HepG2 (cell line): ENCODE data around the gene KCND1. TPM values are rescaled to one million over a fixed set of nuclear protein-coding genes. Genes with fewer than 3 reads are reported as not detected.
A peak's percentile ranks its signal among the peaks of the same experiment; 100 is the strongest.

Source experiments
- ARNT ChIP-seq: fragments of 450-650 bp; IDR thresholded peaks from 2 replicates; pipeline ENCODE4 v1.6.1; 2017
- ELF4 ChIP-seq: sonication (generic); formaldehyde crosslinking; IDR thresholded peaks from 2 replicates; pipeline ENCODE4 v1.5.0; 2020; ENCODE audit warnings: missing genetic modification reagents, mild to moderate bottlenecking, moderate library complexity, borderline replicate concordance
- GTF2F1 ChIP-seq: fragments of 150-350 bp; IDR thresholded peaks from 2 replicates; pipeline ENCODE4 v1.6.1; 2014; ENCODE audit warnings: low read length
- HCFC1 ChIP-seq: fragments of 150-350 bp; IDR thresholded peaks from 2 replicates; pipeline ENCODE4 v1.6.1; 2014; ENCODE audit warnings: low read depth, low read length
- KMT2B ChIP-seq: IDR thresholded peaks from 2 replicates; pipeline ENCODE4 v1.6.1; 2016; ENCODE audit warnings: missing genetic modification reagents, missing compliant biosample characterization
- NR2C2 ChIP-seq: sonication (generic); formaldehyde crosslinking; IDR thresholded peaks from 2 replicates; pipeline ENCODE4 v1.4.0; 2020; ENCODE audit warnings: missing genetic modification reagents, mild to moderate bottlenecking, moderate library complexity, borderline replicate concordance
- SP5 ChIP-seq: IDR thresholded peaks from 2 replicates; pipeline ENCODE4 v1.6.1; 2016; ENCODE audit warnings: low read depth, borderline replicate concordance
- SSRP1 ChIP-seq: IDR thresholded peaks from 2 replicates; pipeline ENCODE4 v1.6.1; 2016; ENCODE audit warnings: control low read depth
- TCF7L2 ChIP-seq: IDR thresholded peaks from 2 replicates; pipeline ENCODE4 v1.6.1; 2011; ENCODE audit warnings: mild to moderate bottlenecking, low read depth, low read length, moderate library complexity
- XRCC5 ChIP-seq: fragments of 200-400 bp; formaldehyde crosslinking; optimal IDR thresholded peaks from 2 replicates; pipeline ENCODE3; 2017; ENCODE audit warnings: mild to moderate bottlenecking, low read length
- ZFP90 ChIP-seq: sonication (generic); formaldehyde crosslinking; IDR thresholded peaks from 2 replicates; pipeline ENCODE4 v1.8.0; 2022; ENCODE audit warnings: missing genetic modification reagents, mild to moderate bottlenecking, inconsistent platforms, borderline replicate concordance
- ZNF207 ChIP-seq: fragments of 450-650 bp; IDR thresholded peaks from 2 replicates; pipeline ENCODE4 v1.6.1; 2016; ENCODE audit warnings: antibody characterized with exemption, borderline replicate concordance
- ZNF296 ChIP-seq: sonication (generic); formaldehyde crosslinking; conservative IDR thresholded peaks from 2 replicates; pipeline ENCODE4 v1.5.0; 2020; ENCODE audit warnings: mild to moderate bottlenecking, missing genetic modification reagents
- ZNF331 ChIP-seq: sonication (generic); formaldehyde crosslinking; IDR thresholded peaks from 2 replicates; pipeline ENCODE4 v1.4.0; 2020; ENCODE audit warnings: missing genetic modification reagents
- ZNF354B ChIP-seq: sonication (generic); formaldehyde crosslinking; IDR thresholded peaks from 2 replicates; pipeline ENCODE4 v1.8.0; 2022; ENCODE audit warnings: mild to moderate bottlenecking, missing genetic modification reagents
- ZNF468 ChIP-seq: sonication (generic); formaldehyde crosslinking; IDR thresholded peaks from 2 replicates; pipeline ENCODE4 v1.8.0; 2022; ENCODE audit warnings: mild to moderate bottlenecking, moderate library complexity, missing genetic modification reagents
- ZNF556 ChIP-seq: sonication (generic); formaldehyde crosslinking; IDR thresholded peaks from 2 replicates; pipeline ENCODE4 v1.4.0; 2020; ENCODE audit warnings: mild to moderate bottlenecking, missing genetic modification reagents, borderline replicate concordance
- ZNF572 ChIP-seq: sonication (generic); formaldehyde crosslinking; IDR thresholded peaks from 2 replicates; pipeline ENCODE4 v1.5.1; 2020; ENCODE audit warnings: mild to moderate bottlenecking, missing genetic modification reagents
- ZNF674 ChIP-seq: sonication (generic); formaldehyde crosslinking; IDR thresholded peaks from 2 replicates; pipeline ENCODE4 v1.5.0; 2020; ENCODE audit warnings: low read depth, mild to moderate bottlenecking, missing genetic modification reagents
- ZNF7 ChIP-seq: IDR thresholded peaks from 2 replicates; pipeline ENCODE4 v1.6.1; 2016; ENCODE audit warnings: missing biosample characterization, missing genetic modification reagents
- ZSCAN22 ChIP-seq: sonication (generic); formaldehyde crosslinking; IDR thresholded peaks from 2 replicates; pipeline ENCODE4 v1.4.0; 2020; ENCODE audit warnings: mild to moderate bottlenecking, missing genetic modification reagents
- polyA plus RNA-seq, 8 experiments: library from polyadenylated mRNA; depleted of rRNA in 3 of 8; stranded (reverse) in 7 of 8; unstranded in 1 of 8; fragments of >200 nt; fragmentation: Illumina TruSeq in 4 of 8; extraction: Trizol in 4 of 8; gene quantifications; 2 replicates each; pipeline versions ENCODE4 v1.2.1 to v1.2.3, GENCODE V29; 2011 to 2016; ENCODE audit warnings: low read depth in 4 of 8, missing spikeins in 1 of 8, mixed read lengths in 1 of 8; ENCODE audit not compliant: insufficient read depth in 1 of 8
- total RNA-seq, 5 experiments: library from RNA; depleted of rRNA; stranded (reverse); fragments of >200 nt; fragmentation: Illumina TruSeq; extraction: Trizol; gene quantifications; 2 replicates each; pipeline ENCODE4 v1.2.3, GENCODE V29; 2016; ENCODE audit warnings: low read depth in 1 of 5
- TF ChIP-seq, protein P1 (sequence below): sonication (generic); formaldehyde crosslinking; conservative IDR thresholded peaks from 2 replicates; pipeline ENCODE4 v1.8.0; 2022; ENCODE audit warnings: mild to moderate bottlenecking, moderate library complexity, missing genetic modification reagents
- TF ChIP-seq, protein P2 (sequence below): sonication (generic); IDR thresholded peaks from 2 replicates; pipeline ENCODE4 v1.6.1; 2016; ENCODE audit warnings: low read depth, borderline replicate concordance
- TF ChIP-seq, protein P3 (sequence below): IDR thresholded peaks from 2 replicates; pipeline ENCODE4 v1.6.1; 2018; ENCODE audit warnings: missing genetic modification reagents, mild to moderate bottlenecking, missing compliant biosample characterization
- TF ChIP-seq, protein P4 (sequence below): sonication (generic); formaldehyde crosslinking; IDR thresholded peaks from 2 replicates; pipeline ENCODE4 v1.5.1; 2020; ENCODE audit warnings: mild to moderate bottlenecking, missing genetic modification reagents, moderate library complexity

KCND1 gene
- total and polyA plus RNA-seq, 2 of the 13 experiments (the other 11 are each of a cell fraction or from before 2014, with no cell fraction given) = 0.07 to 0.30 TPM

DNA sequence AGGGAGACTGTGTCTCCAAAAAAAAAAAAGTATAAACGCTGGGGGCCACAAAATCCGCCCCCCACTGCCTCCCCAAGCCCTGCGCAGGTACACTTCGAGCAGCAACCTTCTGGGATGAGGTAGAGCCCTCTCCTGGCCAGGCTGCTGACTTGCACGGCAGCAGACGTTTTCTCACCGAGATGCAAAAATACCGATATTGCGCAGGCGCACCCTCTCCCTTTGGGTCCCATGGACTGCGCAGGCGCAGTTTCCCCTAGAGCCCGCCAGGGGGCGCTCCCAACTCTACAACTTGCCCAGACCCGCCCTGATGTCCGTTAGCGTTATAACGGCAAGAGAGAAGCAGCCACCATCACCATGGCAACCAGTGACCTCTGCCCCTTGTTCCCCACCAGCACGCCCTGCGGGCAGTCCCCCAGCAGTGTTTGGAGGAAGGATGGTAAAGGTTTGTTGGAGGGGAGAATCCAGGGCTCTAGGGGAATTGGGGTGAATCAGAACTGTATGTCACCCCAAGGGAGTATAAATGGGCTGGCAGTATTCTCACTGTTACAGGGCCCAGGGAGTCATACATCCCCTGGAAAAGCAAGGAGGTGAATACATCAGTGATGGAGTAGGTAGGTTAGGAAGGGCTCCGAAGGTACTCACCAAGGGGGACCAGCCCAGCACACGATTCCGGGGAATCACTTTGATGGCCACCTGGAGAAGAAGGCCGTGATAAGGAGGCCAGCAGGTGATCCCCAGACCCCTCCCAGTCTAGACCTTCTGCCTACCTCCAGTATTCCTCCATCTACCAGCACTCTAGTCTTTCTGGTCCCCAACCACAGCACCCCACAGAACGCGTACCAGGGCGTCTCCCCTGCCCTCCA, 54.3 kb downstream of the KCND1 start (continued):
- TF ChIP-seq, protein P1, sequence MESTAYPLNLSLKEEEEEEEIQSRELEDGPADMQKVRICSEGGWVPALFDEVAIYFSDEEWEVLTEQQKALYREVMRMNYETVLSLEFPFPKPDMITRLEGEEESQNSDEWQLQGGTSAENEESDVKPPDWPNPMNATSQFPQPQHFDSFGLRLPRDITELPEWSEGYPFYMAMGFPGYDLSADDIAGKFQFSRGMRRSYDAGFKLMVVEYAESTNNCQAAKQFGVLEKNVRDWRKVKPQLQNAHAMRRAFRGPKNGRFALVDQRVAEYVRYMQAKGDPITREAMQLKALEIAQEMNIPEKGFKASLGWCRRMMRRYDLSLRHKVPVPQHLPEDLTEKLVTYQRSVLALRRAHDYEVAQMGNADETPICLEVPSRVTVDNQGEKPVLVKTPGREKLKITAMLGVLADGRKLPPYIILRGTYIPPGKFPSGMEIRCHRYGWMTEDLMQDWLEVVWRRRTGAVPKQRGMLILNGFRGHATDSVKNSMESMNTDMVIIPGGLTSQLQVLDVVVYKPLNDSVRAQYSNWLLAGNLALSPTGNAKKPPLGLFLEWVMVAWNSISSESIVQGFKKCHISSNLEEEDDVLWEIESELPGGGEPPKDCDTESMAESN = 0 out of 2 replicates have a peak, but pooled peaks have one; percentile 26
- TF ChIP-seq, protein P2, sequence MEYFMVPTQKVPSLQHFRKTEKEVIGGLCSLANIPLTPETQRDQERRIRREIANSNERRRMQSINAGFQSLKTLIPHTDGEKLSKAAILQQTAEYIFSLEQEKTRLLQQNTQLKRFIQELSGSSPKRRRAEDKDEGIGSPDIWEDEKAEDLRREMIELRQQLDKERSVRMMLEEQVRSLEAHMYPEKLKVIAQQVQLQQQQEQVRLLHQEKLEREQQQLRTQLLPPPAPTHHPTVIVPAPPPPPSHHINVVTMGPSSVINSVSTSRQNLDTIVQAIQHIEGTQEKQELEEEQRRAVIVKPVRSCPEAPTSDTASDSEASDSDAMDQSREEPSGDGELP = no peak
- TF ChIP-seq ZNF7 (CRISPR knock-in tag) = no peak
- TF ChIP-seq, protein P3, sequence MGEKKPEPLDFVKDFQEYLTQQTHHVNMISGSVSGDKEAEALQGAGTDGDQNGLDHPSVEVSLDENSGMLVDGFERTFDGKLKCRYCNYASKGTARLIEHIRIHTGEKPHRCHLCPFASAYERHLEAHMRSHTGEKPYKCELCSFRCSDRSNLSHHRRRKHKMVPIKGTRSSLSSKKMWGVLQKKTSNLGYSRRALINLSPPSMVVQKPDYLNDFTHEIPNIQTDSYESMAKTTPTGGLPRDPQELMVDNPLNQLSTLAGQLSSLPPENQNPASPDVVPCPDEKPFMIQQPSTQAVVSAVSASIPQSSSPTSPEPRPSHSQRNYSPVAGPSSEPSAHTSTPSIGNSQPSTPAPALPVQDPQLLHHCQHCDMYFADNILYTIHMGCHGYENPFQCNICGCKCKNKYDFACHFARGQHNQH (CRISPR knock-in tag) = peak; percentile 50; the same call in 1 of the 2 replicates
- no peak for TF ChIP-seq ZFP90
- TF ChIP-seq ZNF556 (CRISPR knock-in tag) = no peak
- TF ChIP-seq ZNF468 (CRISPR knock-in tag) = no peak
- TF ChIP-seq ZNF207 = no peak
- TF ChIP-seq, protein P4, sequence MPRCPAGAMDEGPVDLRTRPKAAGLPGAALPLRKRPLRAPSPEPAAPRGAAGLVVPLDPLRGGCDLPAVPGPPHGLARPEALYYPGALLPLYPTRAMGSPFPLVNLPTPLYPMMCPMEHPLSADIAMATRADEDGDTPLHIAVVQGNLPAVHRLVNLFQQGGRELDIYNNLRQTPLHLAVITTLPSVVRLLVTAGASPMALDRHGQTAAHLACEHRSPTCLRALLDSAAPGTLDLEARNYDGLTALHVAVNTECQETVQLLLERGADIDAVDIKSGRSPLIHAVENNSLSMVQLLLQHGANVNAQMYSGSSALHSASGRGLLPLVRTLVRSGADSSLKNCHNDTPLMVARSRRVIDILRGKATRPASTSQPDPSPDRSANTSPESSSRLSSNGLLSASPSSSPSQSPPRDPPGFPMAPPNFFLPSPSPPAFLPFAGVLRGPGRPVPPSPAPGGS (CRISPR knock-in tag) = no peak
- no peak for TF ChIP-seq SSRP1 (CRISPR knock-in tag)
- TF ChIP-seq XRCC5 = peak; percentile 54
- TF ChIP-seq ZNF674 (CRISPR knock-in tag) = no peak
- TF ChIP-seq ZSCAN22 (CRISPR knock-in tag) = no peak
- no peak for TF ChIP-seq ZNF296 (CRISPR knock-in tag)
- peak; percentile 22; the same call in 1 of the 2 replicates for TF ChIP-seq SP5 (CRISPR knock-in tag)
- TF ChIP-seq KMT2B (CRISPR knock-in tag) = no peak
- no peak for TF ChIP-seq TCF7L2
- TF ChIP-seq ELF4 (CRISPR knock-in tag) = no peak
- peak; percentile 79 for TF ChIP-seq NR2C2
- no peak for TF ChIP-seq ARNT
- no peak for TF ChIP-seq ZNF331
- no peak for TF ChIP-seq HCFC1
- no peak for TF ChIP-seq ZNF572 (CRISPR knock-in tag)
- no peak for TF ChIP-seq GTF2F1
- no peak for TF ChIP-seq ZNF354B (CRISPR knock-in tag)
